GM12864 (cell line): ENCODE results near the gene ERBB4.

Experiments
- DNase-seq: peaks from one replicate; pipeline ENCODE4 v3.0.0-alpha.2; 2011; ENCODE audit warnings: low read depth
- H3K4me3 ChIP-seq: 2 replicates; pipeline ENCODE4 v1.5.1; 2011; ENCODE audit warnings: mild to moderate bottlenecking, low read depth, low read length, control low read depth
- CTCF ChIP-seq: IDR thresholded peaks from 2 replicates; pipeline ENCODE4 v1.5.1; 2011; ENCODE audit warnings: low read depth, mild to moderate bottlenecking, moderate library complexity, low read length, control low read depth, inconsistent platforms; ENCODE audit errors: missing control alignments

ERBB4 gene

GRCh38 chr2:212428681-212429478, 109.7 kb downstream of the ERBB4 start:
- no peak for TF ChIP-seq CTCF
- no peak for DNase-seq
- no peak overlapping the region for H3K4me3 ChIP-seq

GRCh38 chr2:212427638-212428037, 111.0 kb downstream of the ERBB4 start:
- no peak for TF ChIP-seq CTCF
- no peak for DNase-seq
- no peak overlapping the region for H3K4me3 ChIP-seq

- no peak for TF ChIP-seq CTCF
- DNase-seq: no peak
- H3K4me3 ChIP-seq: no peak overlapping the region
These were observed 111.8 kb downstream of the ERBB4 start for GRCh38 chr2:212426637-212427412.

- no peak for DNase-seq
- TF ChIP-seq CTCF: no peak
- no peak overlapping the region for H3K4me3 ChIP-seq
These were observed 114.5 kb downstream of the ERBB4 start for GRCh38 chr2:212424082-212424481.

GRCh38 chr2:212423089-212423488, 115.5 kb downstream of the ERBB4 start:
- TF ChIP-seq CTCF: no peak
- DNase-seq: no peak
- H3K4me3 ChIP-seq: no peak overlapping the region

- no peak overlapping the region for H3K4me3 ChIP-seq
- no peak for TF ChIP-seq CTCF
- no peak for DNase-seq
These were observed 116.9 kb downstream of the ERBB4 start for GRCh38 chr2:212421556-212422334.
